Muscle of leg (tissue), 16 donors: ENCODE measurements around the gene ACOX1. TPM values are rescaled to one million over a fixed set of nuclear protein-coding genes. Genes with fewer than 3 reads are reported as not detected.

Experiments used
- DNase-seq: peaks from one replicate; pipeline ENCODE4 v3.0.0; 2013
- H3K27ac ChIP-seq: one replicate; pipeline ENCODE4 v1.5.1; 2013; ENCODE audit warnings: mild to moderate bottlenecking, low read length, control low read depth
- H3K27me3 ChIP-seq: one replicate; pipeline ENCODE4 v1.6.1; 2013; ENCODE audit warnings: low read length; ENCODE audit not compliant: control insufficient read depth, insufficient read depth
- H3K36me3 ChIP-seq: one replicate; pipeline ENCODE4 v1.6.1; 2013; ENCODE audit warnings: low read length; ENCODE audit not compliant: control insufficient read depth, insufficient read depth
- H3K4me1 ChIP-seq: one replicate; pipeline ENCODE4 v1.6.1; 2013; ENCODE audit warnings: low read length; ENCODE audit not compliant: control insufficient read depth, insufficient read depth
- H3K4me3 ChIP-seq: one replicate; pipeline ENCODE4 v1.5.1; 2013; ENCODE audit warnings: low read length, control low read depth
- H3K9me3 ChIP-seq: replicated peaks from 2 replicates; pipeline ENCODE4 v1.6.1; 2013; ENCODE audit warnings: low read depth, low read length; ENCODE audit not compliant: control insufficient read depth
- WGBS: methylation state at CpG from one replicate; pipeline ENCODE4 v1.1.5; 2013; ENCODE audit warnings: missing lambda C conversion rate; ENCODE audit not compliant: insufficient coverage; 5-methylcytosine and 5-hydroxymethylcytosine counted together
- long read RNA-seq, 11 donors: transcript quantifications; one replicate each; lab custom pipeline, GENCODE V29; 2026
- polyA plus RNA-seq, 8 donors: library from polyadenylated mRNA; unstranded; fragments of 120-200 nt; gene quantifications; one replicate each; pipeline versions ENCODE4 v1.2.1 to v1.2.3, GENCODE V29; 2013; ENCODE audit warnings: inconsistent platforms in 1 of 8, low replicate concordance in 1 of 8; ENCODE audit not compliant: insufficient read length in 8 of 8, insufficient read depth in 1 of 8
- total RNA-seq: library from RNA; stranded (reverse); fragments of 120-200 nt; gene quantifications from one replicate; pipeline ENCODE4 v1.2.4, GENCODE V29; 2013

Gene ACOX1
- 23.2 TPM for total RNA-seq
- polyA plus RNA-seq: 10 to 100 TPM; 14.6 to 21.1 (median 18.4) TPM
- long read RNA-seq, donor 1, partial matches to known transcripts: 5 of 5 reads
- long read RNA-seq, donor 1, other reads (novel, unspliced or antisense): 0 of 5 reads
- long read RNA-seq, donor 2: 0 reads
- long read RNA-seq, donor 3, full-length matches to known transcripts: 2 of 8 reads
- long read RNA-seq, donor 3, partial matches to known transcripts: 6 of 8 reads
- long read RNA-seq, donor 3, other reads (novel, unspliced or antisense): 0 of 8 reads
- long read RNA-seq, donor 4, full-length matches to known transcripts: 1 of 1 reads
- long read RNA-seq, donor 4, partial matches to known transcripts: 0 of 1 reads
- long read RNA-seq, donor 4, other reads (novel, unspliced or antisense): 0 of 1 reads
- long read RNA-seq, donor 5, full-length matches to known transcripts: 2 of 31 reads
- long read RNA-seq, donor 5, partial matches to known transcripts: 6 of 31 reads
- long read RNA-seq, donor 5, other reads (novel, unspliced or antisense): 23 of 31 reads
- long read RNA-seq, donor 6, full-length matches to known transcripts: 2 of 12 reads
- long read RNA-seq, donor 6, partial matches to known transcripts: 10 of 12 reads
- long read RNA-seq, donor 6, other reads (novel, unspliced or antisense): 0 of 12 reads
- long read RNA-seq, donor 7, full-length matches to known transcripts: 2 of 2 reads
- long read RNA-seq, donor 7, partial matches to known transcripts: 0 of 2 reads
- long read RNA-seq, donor 7, other reads (novel, unspliced or antisense): 0 of 2 reads
- long read RNA-seq, donor 8, full-length matches to known transcripts: 1 of 1 reads
- long read RNA-seq, donor 8, partial matches to known transcripts: 0 of 1 reads
- long read RNA-seq, donor 8, other reads (novel, unspliced or antisense): 0 of 1 reads
- long read RNA-seq, donor 9, full-length matches to known transcripts: 1 of 9 reads
- long read RNA-seq, donor 9, partial matches to known transcripts: 8 of 9 reads
- long read RNA-seq, donor 9, other reads (novel, unspliced or antisense): 0 of 9 reads
- long read RNA-seq, donor 10, full-length matches to known transcripts: 1 of 7 reads
- long read RNA-seq, donor 10, partial matches to known transcripts: 6 of 7 reads
- long read RNA-seq, donor 10, other reads (novel, unspliced or antisense): 0 of 7 reads
- long read RNA-seq, donor 11, partial matches to known transcripts: 7 of 8 reads
- long read RNA-seq, donor 11, other reads (novel, unspliced or antisense): 0 of 8 reads

GRCh38 chr17:75978938-75979704, at the start of gene ACOX1, which contains the start of gene TEN1:
Gene ACOX1, minus strand, starts transcription at chr17:75979166. Its CDS starts 93 bp downstream, at chr17:75979073.
Gene TEN1, plus strand, starts transcription at chr17:75979240. Its CDS starts 6,953 bp downstream, at chr17:75986193.
- H3K4me1 ChIP-seq: peaks cover 12% of the 10 kb centered on the region
- under 1% methylated on average over 56 of the region's 72 CpGs for WGBS

GRCh38 chr17:76027159-76027839, 48.3 kb upstream of the ACOX1 start, which contains the start of gene EVPL:
Gene EVPL, minus strand, starts transcription at chr17:76027306. Its CDS starts 108 bp downstream, at chr17:76027198.
- no peak within 1 kb of the TSS for H3K27ac ChIP-seq

More at GRCh38 chr17:75978938-75979704, at the start of gene ACOX1, which contains the start of gene TEN1:
- peak; percentile 99 for DNase-seq
- Histone ChIP-seq H3K36me3 (peaks cover 3% of the 10 kb centered on the region), H3K27ac (peak within 1 kb of the TSS; percentile 100), H3K9me3 (no peaks in the 10 kb centered on the region), H3K27me3 (no peaks in the 10 kb centered on the region), H3K4me3 (peak within 1 kb of the TSS; percentile 91)

GRCh38 chr17:76026714-76027158, 47.8 kb upstream of the ACOX1 start:
- WGBS: 40% methylated on average over 8 of the region's 15 CpGs
- Histone ChIP-seq H3K27me3 (peaks cover 3% of the 10 kb centered on the region), H3K4me3 (no peak overlapping the region), H3K9me3 (no peaks in the 10 kb centered on the region), H3K27ac (no peak overlapping the region), H3K4me1 (peaks cover 3% of the 10 kb centered on the region), H3K36me3 (no peaks in the 10 kb centered on the region)
- no peak for DNase-seq

More at GRCh38 chr17:76027159-76027839, 48.3 kb upstream of the ACOX1 start, which contains the start of gene EVPL:
- Histone ChIP-seq H3K9me3 (no peaks in the 10 kb centered on the region), H3K4me3 (no peak within 1 kb of the TSS), H3K36me3 (no peaks in the 10 kb centered on the region), H3K27me3 (peaks cover 3% of the 10 kb centered on the region), H3K4me1 (peaks cover 3% of the 10 kb centered on the region)
- DNase-seq: no peak
- WGBS: 55% methylated on average over 16 of the region's 24 CpGs

GRCh38 chr17:76025294-76025693, 46.3 kb upstream of the ACOX1 start:
- no peak overlapping the region for H3K27ac ChIP-seq
- peaks cover 3% of the 10 kb centered on the region for H3K27me3 ChIP-seq
- WGBS: 89% methylated on average over 12 of the region's 12 CpGs
- no peaks in the 10 kb centered on the region for H3K9me3 ChIP-seq
- H3K4me3 ChIP-seq: no peak overlapping the region
- peaks cover 3% of the 10 kb centered on the region for H3K4me1 ChIP-seq
- no peaks in the 10 kb centered on the region for H3K36me3 ChIP-seq
- no peak for DNase-seq

GRCh38 chr17:76024353-76024752, 45.4 kb upstream of the ACOX1 start:
- H3K27ac ChIP-seq: no peak overlapping the region
- 94% methylated on average over 5 of the region's 9 CpGs for WGBS
- H3K9me3 ChIP-seq: no peaks in the 10 kb centered on the region
- H3K36me3 ChIP-seq: no peaks in the 10 kb centered on the region
- no peak for DNase-seq
- no peaks in the 10 kb centered on the region for H3K27me3 ChIP-seq
- no peaks in the 10 kb centered on the region for H3K4me1 ChIP-seq
- H3K4me3 ChIP-seq: no peak overlapping the region

GRCh38 chr17:76023900-76024237, 44.9 kb upstream of the ACOX1 start:
- no peak for DNase-seq
- Histone ChIP-seq H3K36me3 (no peaks in the 10 kb centered on the region), H3K27me3 (no peaks in the 10 kb centered on the region), H3K4me1 (no peaks in the 10 kb centered on the region), H3K9me3 (no peaks in the 10 kb centered on the region), H3K4me3 (no peak overlapping the region), H3K27ac (no peak overlapping the region)
- WGBS: 84% methylated on average over 7 of the region's 9 CpGs

- H3K9me3 ChIP-seq: no peaks in the 10 kb centered on the region
- H3K27me3 ChIP-seq: no peaks in the 10 kb centered on the region
- no peak overlapping the region for H3K27ac ChIP-seq
- H3K36me3 ChIP-seq: no peaks in the 10 kb centered on the region
- no peak overlapping the region for H3K4me3 ChIP-seq
- no peaks in the 10 kb centered on the region for H3K4me1 ChIP-seq
- no peak for DNase-seq
- WGBS: 83% methylated on average over 24 of the region's 28 CpGs
Measured at GRCh38 chr17:76022973-76023899, 44.3 kb upstream of the ACOX1 start.

- Histone ChIP-seq H3K9me3 (no peaks in the 10 kb centered on the region), H3K27me3 (no peaks in the 10 kb centered on the region), H3K4me1 (no peaks in the 10 kb centered on the region), H3K36me3 (no peaks in the 10 kb centered on the region), H3K4me3 (no peak overlapping the region), H3K27ac (no peak overlapping the region)
- 72% methylated on average over 23 of the region's 24 CpGs for WGBS
- DNase-seq: no peak
Measured at GRCh38 chr17:76022285-76022684, 43.3 kb upstream of the ACOX1 start.
